ENCODE results near the gene TAPBPL.

The TAPBPL gene

GRCh38 chr12:6407236-6407954, 44.4 kb upstream of the TAPBPL start:
- no peak overlapping the region for H3K9ac ChIP-seq (ENCODE audit: low read length)
- H3F3A ChIP-seq (ENCODE audit: insufficient read depth, low read length): no peaks in the 10 kb centered on the region
- no peaks in the 10 kb centered on the region for H3K36me3 ChIP-seq (replicated peaks; ENCODE audit: insufficient read depth, low read length)
- no peak overlapping the region for H3K4me3 ChIP-seq (ENCODE audit: low read length)
- H3K27me3 ChIP-seq (replicated peaks; ENCODE audit: insufficient read depth, low read length): no peaks in the 10 kb centered on the region
- H3K9me3 ChIP-seq (replicated peaks; ENCODE audit: insufficient read depth, low read length): no peaks in the 10 kb centered on the region
- H3K79me2 ChIP-seq (ENCODE audit: low read length): no peaks in the 10 kb centered on the region
- no peak overlapping the region for H2AFZ ChIP-seq (ENCODE audit: low read length)
- no peaks in the 10 kb centered on the region for H3K4me1 ChIP-seq (ENCODE audit: low read length)
- DNase-seq: no peak
- TF ChIP-seq EZH2 (optimal IDR thresholded peaks at IDR 0.05; ENCODE audit: low read depth, low read length) (no peak), EZH2phosphoT487 (IDR thresholded peaks at IDR 0.05; ENCODE audit: low read length) (no peak), CTCF (IDR thresholded peaks at IDR 0.05; ENCODE audit: low read length) (no peak)
- H3K27ac ChIP-seq (ENCODE audit: low read length): no peak overlapping the region
- H4K20me1 ChIP-seq (ENCODE audit: insufficient read depth, low read length): no peaks in the 10 kb centered on the region
- no peak overlapping the region for H3K4me2 ChIP-seq (ENCODE audit: low read depth, low read length)
- no peaks in the 10 kb centered on the region for H3K9me2 ChIP-seq (replicated peaks; ENCODE audit: insufficient read depth, low read length)

- Histone ChIP-seq H3K27ac (ENCODE audit: low read length) (no peak overlapping the region), H3K9me2 (replicated peaks; ENCODE audit: insufficient read depth, low read length) (no peaks in the 10 kb centered on the region), H3K79me2 (ENCODE audit: low read length) (no peaks in the 10 kb centered on the region), H3K36me3 (replicated peaks; ENCODE audit: insufficient read depth, low read length) (no peaks in the 10 kb centered on the region), H3K4me3 (ENCODE audit: low read length) (no peak overlapping the region), H3K9ac (ENCODE audit: low read length) (no peak overlapping the region), H3K27me3 (replicated peaks; ENCODE audit: insufficient read depth, low read length) (no peaks in the 10 kb centered on the region), H3K9me3 (replicated peaks; ENCODE audit: insufficient read depth, low read length) (no peaks in the 10 kb centered on the region), H3F3A (ENCODE audit: insufficient read depth, low read length) (no peaks in the 10 kb centered on the region), H3K4me2 (ENCODE audit: low read depth, low read length) (no peak overlapping the region), H3K4me1 (ENCODE audit: low read length) (peaks cover 7% of the 10 kb centered on the region; the same call in 1 of the 2 replicates), H4K20me1 (ENCODE audit: insufficient read depth, low read length) (no peaks in the 10 kb centered on the region), H2AFZ (ENCODE audit: low read length) (no peak overlapping the region)
- TF ChIP-seq EZH2 (optimal IDR thresholded peaks at IDR 0.05; ENCODE audit: low read depth, low read length): no peak
- TF ChIP-seq EZH2phosphoT487 (IDR thresholded peaks at IDR 0.05; ENCODE audit: low read length): no peak
- no peak for TF ChIP-seq CTCF (IDR thresholded peaks at IDR 0.05; ENCODE audit: low read length)
- DNase-seq: no peak
Observed at GRCh38 chr12:6416596-6416995, 35.2 kb upstream of the TAPBPL start.

GRCh38 chr12:6418796-6419195, 33.0 kb upstream of the TAPBPL start:
- Histone ChIP-seq H3K4me2 (ENCODE audit: low read depth, low read length) (no peak overlapping the region), H3K27ac (ENCODE audit: low read length) (no peak overlapping the region), H3K9me3 (replicated peaks; ENCODE audit: insufficient read depth, low read length) (no peaks in the 10 kb centered on the region), H4K20me1 (ENCODE audit: insufficient read depth, low read length) (no peaks in the 10 kb centered on the region), H3K27me3 (replicated peaks; ENCODE audit: insufficient read depth, low read length) (no peaks in the 10 kb centered on the region), H3F3A (ENCODE audit: insufficient read depth, low read length) (no peaks in the 10 kb centered on the region), H3K9ac (ENCODE audit: low read length) (no peak overlapping the region), H2AFZ (ENCODE audit: low read length) (no peak overlapping the region), H3K79me2 (ENCODE audit: low read length) (no peaks in the 10 kb centered on the region), H3K9me2 (replicated peaks; ENCODE audit: insufficient read depth, low read length) (no peaks in the 10 kb centered on the region), H3K4me1 (ENCODE audit: low read length) (peaks cover 12% of the 10 kb centered on the region), H3K4me3 (ENCODE audit: low read length) (no peak overlapping the region), H3K36me3 (replicated peaks; ENCODE audit: insufficient read depth, low read length) (no peaks in the 10 kb centered on the region)
- no peak for DNase-seq
- TF ChIP-seq EZH2 (optimal IDR thresholded peaks at IDR 0.05; ENCODE audit: low read depth, low read length) (no peak), EZH2phosphoT487 (IDR thresholded peaks at IDR 0.05; ENCODE audit: low read length) (no peak), CTCF (IDR thresholded peaks at IDR 0.05; ENCODE audit: low read length) (no peak)

Measured in MM.1S (cell line).